Erythroblast (primary cell): ENCODE measurements around the gene GLRX3.

Source experiments
- DNase-seq, 2 experiments: peaks; one replicate each; lab custom pipeline; 2025; lab: John Stamatoyannopoulos, UW
- GATA1 ChIP-seq: IDR thresholded peaks from 2 replicates; pipeline ENCODE4 v1.6.1; 2011; ENCODE audit warnings: low read depth, mild to moderate bottlenecking, control low read depth, low read length, moderate library complexity
- POLR2A ChIP-seq: IDR thresholded peaks from 2 replicates; pipeline ENCODE4 v1.6.1; 2011; ENCODE audit warnings: mild to moderate bottlenecking, low read length

The GLRX3 gene

GRCh38 chr10:130215151-130215930 lies 79.2 kb downstream of the GLRX3 start:
- DNase-seq, result no peak
- TF ChIP-seq GATA1 (no peak), POLR2A (no peak)

- no peak for TF ChIP-seq POLR2A
- TF ChIP-seq GATA1, result no peak
- DNase-seq, result no peak
Observed at GRCh38 chr10:130215931-130216231, 79.7 kb downstream of the GLRX3 start.

- no peak for DNase-seq
- TF ChIP-seq GATA1 (no peak), POLR2A (no peak)
Observed at GRCh38 chr10:130218181-130218641, 82.0 kb downstream of the GLRX3 start.

DNA sequence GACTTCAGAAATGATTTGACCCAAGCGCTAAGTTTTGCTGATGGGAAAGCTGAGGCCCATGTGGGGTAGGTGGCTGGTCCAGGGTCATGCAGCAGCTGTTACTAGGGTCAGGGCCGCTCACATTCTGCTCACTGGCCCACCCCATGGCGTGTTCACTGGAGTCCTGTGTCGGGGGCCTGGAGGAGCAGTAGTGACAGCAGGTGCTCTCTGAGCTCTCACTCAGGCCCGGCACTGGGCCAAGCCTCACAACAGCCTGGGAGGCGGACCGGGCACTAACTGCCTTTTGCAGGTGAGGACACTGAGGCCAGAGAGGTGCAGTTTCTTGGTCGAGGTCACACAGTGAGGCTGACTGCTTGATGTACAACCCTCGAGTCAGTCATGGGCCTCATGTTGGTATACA lies 82.7 kb downstream of the GLRX3 start:
- TF ChIP-seq POLR2A (no peak), GATA1 (no peak)
- no peak for DNase-seq

- TF ChIP-seq GATA1 (no peak), POLR2A (no peak)
- DNase-seq, result no peak
Observed at GRCh38 chr10:130220251-130221185, 84.3 kb downstream of the GLRX3 start.

DNA sequence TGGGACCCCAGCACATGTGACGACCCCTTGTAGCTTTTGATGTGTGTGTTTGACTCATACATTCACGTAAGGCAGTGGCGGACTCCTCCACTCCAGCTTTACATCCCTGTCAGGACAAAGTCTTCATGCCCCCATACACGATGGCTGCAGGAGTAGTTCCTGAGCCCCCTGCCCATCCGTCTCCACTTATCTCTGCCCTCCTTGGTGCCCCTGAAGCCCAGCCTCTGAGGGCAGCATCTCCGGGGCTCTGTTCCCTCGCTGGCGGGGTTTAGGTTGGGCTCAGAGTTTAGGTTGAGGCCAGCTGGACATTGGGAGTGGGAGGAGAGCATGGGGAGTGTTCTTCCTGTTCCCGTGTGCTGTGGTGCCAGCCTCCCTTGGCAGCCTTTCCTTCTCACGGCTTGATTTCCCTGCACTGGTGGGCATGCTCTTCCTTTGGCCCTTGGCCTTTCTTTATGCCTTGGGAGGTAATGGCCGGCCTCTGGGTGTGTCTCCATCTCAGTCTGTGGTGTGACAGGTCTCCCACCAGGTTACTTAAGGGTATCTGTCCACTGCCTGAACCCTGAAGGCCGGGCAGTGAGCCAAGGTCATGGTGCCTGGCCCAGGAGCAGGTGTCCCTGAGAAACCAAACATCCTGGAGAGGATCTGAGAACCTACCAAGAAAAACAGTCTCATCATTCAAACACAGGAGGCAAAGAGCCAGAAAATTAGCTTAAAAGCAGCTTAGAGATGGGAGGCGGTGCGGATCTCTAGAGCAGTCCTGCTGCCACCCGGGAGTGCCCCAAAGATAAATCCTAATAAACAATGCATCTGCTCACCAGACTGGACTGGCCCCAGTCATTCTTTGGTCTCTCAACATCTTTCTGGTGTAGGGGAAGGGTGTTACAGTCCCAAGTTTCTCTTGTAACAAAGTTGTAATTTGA lies 85.5 kb downstream of the GLRX3 start:
- DNase-seq, result no peak
- no peak for TF ChIP-seq POLR2A

DNA sequence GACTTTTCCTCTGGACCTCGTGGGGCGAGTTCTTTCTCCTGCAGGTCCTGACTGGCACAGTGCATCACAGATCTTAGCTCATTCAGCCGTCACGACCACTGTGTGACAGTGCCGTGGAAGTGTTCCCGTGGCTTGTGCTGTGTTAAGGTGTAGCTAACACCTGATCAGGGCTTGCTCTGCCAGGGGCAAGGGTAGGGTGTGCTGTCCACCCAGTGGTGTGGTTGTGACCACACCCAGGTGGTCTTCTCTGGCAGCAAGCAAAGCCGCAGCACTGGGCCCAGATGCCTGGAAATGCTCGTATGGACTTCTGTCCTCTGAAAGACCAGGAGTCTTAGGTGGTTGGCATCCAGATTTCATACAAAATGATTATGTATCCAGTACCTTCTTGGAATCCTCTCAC lies 86.2 kb downstream of the GLRX3 start:
- DNase-seq, result no peak
- TF ChIP-seq POLR2A (no peak), GATA1 (no peak)

- DNase-seq, result no peak
- no peak for TF ChIP-seq GATA1
- TF ChIP-seq POLR2A, result no peak
Observed at GRCh38 chr10:130224228-130224627, 88.0 kb downstream of the GLRX3 start.

DNA sequence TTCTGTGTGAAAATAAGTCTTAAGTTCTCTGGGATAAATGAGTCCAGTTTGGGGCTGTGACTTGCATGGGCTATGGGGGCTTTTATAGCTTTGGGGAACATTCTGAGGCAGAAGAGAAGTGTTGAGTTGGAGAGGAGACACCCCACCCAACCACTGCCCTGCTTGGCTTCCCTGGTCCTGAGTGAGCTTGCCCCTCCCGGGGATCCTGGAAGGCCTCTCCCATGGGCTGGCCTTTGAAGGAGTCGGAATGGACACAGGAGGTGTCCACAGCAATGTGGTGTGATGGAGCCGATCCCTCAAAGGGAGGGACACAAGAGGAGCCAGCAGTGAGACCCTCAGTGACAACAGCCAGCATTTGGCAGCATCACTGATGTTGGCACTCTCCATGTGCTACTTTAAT lies 89.8 kb downstream of the GLRX3 start:
- TF ChIP-seq GATA1 (no peak), POLR2A (no peak)
- DNase-seq, result no peak

- no peak for TF ChIP-seq GATA1
- no peak for TF ChIP-seq POLR2A
Observed at GRCh38 chr10:130227883-130228282, 91.7 kb downstream of the GLRX3 start.

More at GRCh38 chr10:130227883-130228282, 91.7 kb downstream of the GLRX3 start:
- no peak for DNase-seq
